ENCODE data around the gene TBX1.

- TF ChIP-seq EZH2phosphoT487 (IDR thresholded peaks at IDR 0.05; ENCODE audit: low read depth, severe bottlenecking, unreplicated experiment) (no peak), CTCF (IDR thresholded peaks at IDR 0.05; ENCODE audit: poor library complexity) (no peak)
Measured at GRCh38 chr22:19718456-19719049, 42.0 kb upstream of the TBX1 start.

Measured in hepatocyte (in vitro differentiated cells).